ENCODE results near the gene UIMC1.

DNA sequence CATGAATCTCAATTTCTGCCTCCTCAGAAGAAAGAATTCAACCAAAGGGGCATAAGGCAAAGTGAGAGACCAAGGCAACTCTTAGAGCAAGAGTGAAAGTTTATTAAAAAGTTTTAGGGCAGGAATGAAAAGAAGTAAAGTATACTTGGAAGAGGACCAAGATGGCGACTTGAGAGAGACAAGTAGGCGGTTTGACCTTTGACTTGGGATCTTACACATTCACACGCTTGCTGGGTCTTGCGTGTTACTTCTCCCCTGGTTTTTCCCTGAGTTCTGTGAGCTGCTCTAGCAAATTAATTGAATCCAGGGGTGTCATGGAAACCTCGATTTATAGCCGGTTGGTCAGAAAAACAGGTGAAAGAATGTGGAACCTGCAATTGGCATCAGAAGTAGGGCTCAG, 22.9 kb upstream of the UIMC1 start:
- no peak for TF ChIP-seq EZH2 (IDR thresholded peaks at IDR 0.05; ENCODE audit: borderline replicate concordance, low read depth, low read length, poor library complexity, severe bottlenecking)
- TF ChIP-seq, protein P1, sequence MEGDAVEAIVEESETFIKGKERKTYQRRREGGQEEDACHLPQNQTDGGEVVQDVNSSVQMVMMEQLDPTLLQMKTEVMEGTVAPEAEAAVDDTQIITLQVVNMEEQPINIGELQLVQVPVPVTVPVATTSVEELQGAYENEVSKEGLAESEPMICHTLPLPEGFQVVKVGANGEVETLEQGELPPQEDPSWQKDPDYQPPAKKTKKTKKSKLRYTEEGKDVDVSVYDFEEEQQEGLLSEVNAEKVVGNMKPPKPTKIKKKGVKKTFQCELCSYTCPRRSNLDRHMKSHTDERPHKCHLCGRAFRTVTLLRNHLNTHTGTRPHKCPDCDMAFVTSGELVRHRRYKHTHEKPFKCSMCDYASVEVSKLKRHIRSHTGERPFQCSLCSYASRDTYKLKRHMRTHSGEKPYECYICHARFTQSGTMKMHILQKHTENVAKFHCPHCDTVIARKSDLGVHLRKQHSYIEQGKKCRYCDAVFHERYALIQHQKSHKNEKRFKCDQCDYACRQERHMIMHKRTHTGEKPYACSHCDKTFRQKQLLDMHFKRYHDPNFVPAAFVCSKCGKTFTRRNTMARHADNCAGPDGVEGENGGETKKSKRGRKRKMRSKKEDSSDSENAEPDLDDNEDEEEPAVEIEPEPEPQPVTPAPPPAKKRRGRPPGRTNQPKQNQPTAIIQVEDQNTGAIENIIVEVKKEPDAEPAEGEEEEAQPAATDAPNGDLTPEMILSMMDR (conservative IDR thresholded peaks at IDR 0.05; ENCODE audit: low read depth, low read length), result no peak

All from A673 (cell line).